ENCODE data around the gene SPTBN5.

Gene SPTBN5

GRCh38 chr15:41806291-41807181 is 87.3 kb downstream of the SPTBN5 start:
- no peak overlapping the region for H3K4me3 ChIP-seq (ENCODE audit: low read depth, low read length, poor library complexity, severe bottlenecking)
- H3K36me3 ChIP-seq (ENCODE audit: insufficient read depth, low read length), result peaks cover 3% of the 10 kb centered on the region
- no peaks in the 10 kb centered on the region for H4K20me1 ChIP-seq (ENCODE audit: insufficient read depth, low read length)
- H3K27ac ChIP-seq (ENCODE audit: low read depth, low read length, poor library complexity, severe bottlenecking), result no peak overlapping the region
- no peaks in the 10 kb centered on the region for H3F3A ChIP-seq (ENCODE audit: insufficient read depth, low read length)
- H3K9me3 ChIP-seq (ENCODE audit: low read length), result peaks cover under 1% of the 10 kb centered on the region; the same call in 1 of the 2 replicates
- H3K27me3 ChIP-seq (ENCODE audit: insufficient read depth, low read length), result no peaks in the 10 kb centered on the region
- H3K9me2 ChIP-seq (ENCODE audit: low read depth, low read length), result no peaks in the 10 kb centered on the region
- TF ChIP-seq CTCF (IDR thresholded peaks at IDR 0.05; ENCODE audit: low read length) (peak; percentile 34; the same call in 1 of the 2 replicates), EZH2 (IDR thresholded peaks at IDR 0.05; ENCODE audit: borderline replicate concordance, low read length) (no peak)
- no peak overlapping the region for H2AFZ ChIP-seq (ENCODE audit: low read length)
- H3K4me2 ChIP-seq (ENCODE audit: low read length), result no peak overlapping the region
- peaks cover 21% of the 10 kb centered on the region for H3K4me1 ChIP-seq (ENCODE audit: insufficient read depth, low read length, severe bottlenecking)
- no peak overlapping the region for H3K9ac ChIP-seq (ENCODE audit: low read length)
- no peaks in the 10 kb centered on the region for H3K79me2 ChIP-seq (ENCODE audit: insufficient read depth, low read length)

- Histone ChIP-seq H3K27ac (ENCODE audit: low read depth, low read length, poor library complexity, severe bottlenecking) (peak overlapping the region; percentile 14), H3K4me2 (ENCODE audit: low read length) (no peak overlapping the region), H3F3A (ENCODE audit: insufficient read depth, low read length) (no peaks in the 10 kb centered on the region), H3K9me2 (ENCODE audit: low read depth, low read length) (no peaks in the 10 kb centered on the region), H3K9me3 (ENCODE audit: low read length) (peaks cover 5% of the 10 kb centered on the region; the same call in 1 of the 2 replicates), H3K36me3 (ENCODE audit: insufficient read depth, low read length) (peaks cover 11% of the 10 kb centered on the region), H4K20me1 (ENCODE audit: insufficient read depth, low read length) (no peaks in the 10 kb centered on the region), H2AFZ (ENCODE audit: low read length) (no peak overlapping the region), H3K4me3 (ENCODE audit: low read depth, low read length, poor library complexity, severe bottlenecking) (no peak overlapping the region), H3K4me1 (ENCODE audit: insufficient read depth, low read length, severe bottlenecking) (peaks cover 15% of the 10 kb centered on the region), H3K27me3 (ENCODE audit: insufficient read depth, low read length) (no peaks in the 10 kb centered on the region), H3K79me2 (ENCODE audit: insufficient read depth, low read length) (no peaks in the 10 kb centered on the region), H3K9ac (ENCODE audit: low read length) (no peak overlapping the region)
- TF ChIP-seq EZH2 (IDR thresholded peaks at IDR 0.05; ENCODE audit: borderline replicate concordance, low read length), result no peak
- no peak for TF ChIP-seq CTCF (IDR thresholded peaks at IDR 0.05; ENCODE audit: low read length)
These were observed 88.1 kb downstream of the SPTBN5 start for GRCh38 chr15:41805711-41806110.

GRCh38 chr15:41804916-41805666 is 88.8 kb downstream of the SPTBN5 start:
- no peaks in the 10 kb centered on the region for H4K20me1 ChIP-seq (ENCODE audit: insufficient read depth, low read length)
- TF ChIP-seq CTCF (IDR thresholded peaks at IDR 0.05; ENCODE audit: low read length) (no peak), EZH2 (IDR thresholded peaks at IDR 0.05; ENCODE audit: borderline replicate concordance, low read length) (no peak)
- no peaks in the 10 kb centered on the region for H3K79me2 ChIP-seq (ENCODE audit: insufficient read depth, low read length)
- no peak overlapping the region for H3K9ac ChIP-seq (ENCODE audit: low read length)
- H3K27ac ChIP-seq (ENCODE audit: low read depth, low read length, poor library complexity, severe bottlenecking), result peak overlapping the region; percentile 14
- no peak overlapping the region for H3K4me2 ChIP-seq (ENCODE audit: low read length)
- H3K9me3 ChIP-seq (ENCODE audit: low read length), result peaks cover 5% of the 10 kb centered on the region; the same call in 1 of the 2 replicates
- H3K4me1 ChIP-seq (ENCODE audit: insufficient read depth, low read length, severe bottlenecking), result peaks cover 11% of the 10 kb centered on the region
- no peak overlapping the region for H2AFZ ChIP-seq (ENCODE audit: low read length)
- H3K4me3 ChIP-seq (ENCODE audit: low read depth, low read length, poor library complexity, severe bottlenecking), result no peak overlapping the region
- no peaks in the 10 kb centered on the region for H3K9me2 ChIP-seq (ENCODE audit: low read depth, low read length)
- no peaks in the 10 kb centered on the region for H3F3A ChIP-seq (ENCODE audit: insufficient read depth, low read length)
- H3K36me3 ChIP-seq (ENCODE audit: insufficient read depth, low read length), result peaks cover 15% of the 10 kb centered on the region
- H3K27me3 ChIP-seq (ENCODE audit: insufficient read depth, low read length), result no peaks in the 10 kb centered on the region
